ACC112 (cell line): ENCODE measurements around the gene GPX7.

Experiments
- H2AFZ ChIP-seq: fragments of 200-600 bp; sonication (generic); one replicate; pipeline ENCODE4 v1.6.0; 2017; ENCODE audit warnings: antibody characterized with exemption, low read length; ENCODE audit not compliant: unreplicated experiment
- H3K27ac ChIP-seq: fragments of 200-600 bp; sonication (generic); 2 replicates; pipeline ENCODE4 v1.5.1; 2014; ENCODE audit warnings: low read depth, mild to moderate bottlenecking, antibody characterized with exemption, low read length, moderate library complexity
- H3K27me3 ChIP-seq: fragments of 200-600 bp; sonication (generic); 2 replicates; pipeline ENCODE4 v1.6.1; 2014; ENCODE audit warnings: mild to moderate bottlenecking, antibody characterized with exemption, low read length, moderate library complexity, mixed read lengths; ENCODE audit not compliant: insufficient read depth
- H3K36me3 ChIP-seq: fragments of 200-600 bp; sonication (generic); 2 replicates; pipeline ENCODE4 v1.6.1; 2016; ENCODE audit warnings: mild to moderate bottlenecking, antibody characterized with exemption, low read length, moderate library complexity, mixed read lengths; ENCODE audit not compliant: insufficient read depth
- H3K4me1 ChIP-seq: fragments of 200-600 bp; sonication (generic); one replicate; pipeline ENCODE4 v1.6.1; 2016; ENCODE audit warnings: low read length, mixed read lengths; ENCODE audit not compliant: insufficient read depth, unreplicated experiment, control insufficient read depth
- H3K4me3 ChIP-seq: fragments of 200-600 bp; sonication (generic); 2 replicates; pipeline ENCODE4 v1.5.1; 2014; ENCODE audit warnings: mild to moderate bottlenecking, low read depth, low read length
- H3K79me2 ChIP-seq: fragments of 200-600 bp; sonication (generic); one replicate; pipeline ENCODE4 v1.6.0; 2016; ENCODE audit warnings: low read length; ENCODE audit not compliant: control insufficient read depth, unreplicated experiment, insufficient read depth

Gene GPX7

GRCh38 chr1:52601991-52602855 lies at the start of gene GPX7:
Gene GPX7 (plus strand): TSS chr1:52602371. CDS start chr1:52602410, 39 bp downstream.
- Histone ChIP-seq H3K79me2 (peaks cover 20% of the 10 kb centered on the region), H3K4me1 (peaks cover 18% of the 10 kb centered on the region), H3K27ac (peak within 1 kb of the TSS; percentile 40), H2AFZ (peak within 1 kb of the TSS; percentile 94), H3K27me3 (no peaks in the 10 kb centered on the region), H3K4me3 (peak within 1 kb of the TSS; percentile 88), H3K36me3 (no peaks in the 10 kb centered on the region)

- Histone ChIP-seq H3K79me2 (peaks cover 39% of the 10 kb centered on the region), H3K4me1 (no peaks in the 10 kb centered on the region), H3K4me3 (peak within 1 kb of the TSS; percentile 73), H3K27me3 (no peaks in the 10 kb centered on the region), H2AFZ (peak within 1 kb of the TSS; percentile 43), H3K27ac (peak within 1 kb of the TSS; percentile 71), H3K36me3 (no peaks in the 10 kb centered on the region)
These were observed 49.4 kb upstream of the GPX7 start, which contains the start of gene TUT4 for GRCh38 chr1:52552505-52553361. Gene TUT4 (minus strand): TSS chr1:52553092. CDS start chr1:52526280, 26,812 bp downstream.

- peak overlapping the region; percentile 71 for H3K27ac ChIP-seq
- peak overlapping the region; percentile 73 for H3K4me3 ChIP-seq
- no peaks in the 10 kb centered on the region for H3K36me3 ChIP-seq
- H2AFZ ChIP-seq = peak overlapping the region; percentile 43
- no peaks in the 10 kb centered on the region for H3K27me3 ChIP-seq
- no peaks in the 10 kb centered on the region for H3K4me1 ChIP-seq
- H3K79me2 ChIP-seq = peaks cover 35% of the 10 kb centered on the region
These were observed 48.6 kb upstream of the GPX7 start for GRCh38 chr1:52553362-52554266.

GRCh38 chr1:52554267-52554640 lies 47.9 kb upstream of the GPX7 start:
- Histone ChIP-seq H3K36me3 (no peaks in the 10 kb centered on the region), H2AFZ (peak overlapping the region; percentile 43), H3K4me1 (no peaks in the 10 kb centered on the region), H3K27me3 (no peaks in the 10 kb centered on the region), H3K79me2 (peaks cover 29% of the 10 kb centered on the region), H3K4me3 (peak overlapping the region; percentile 73), H3K27ac (no peak overlapping the region)

- Histone ChIP-seq H3K4me3 (no peak overlapping the region; the same call in 1 of the 2 replicates), H3K27ac (no peak overlapping the region)
These were observed 47.4 kb upstream of the GPX7 start for GRCh38 chr1:52554756-52555155.

GRCh38 chr1:52556641-52557360 lies 45.4 kb upstream of the GPX7 start:
- no peaks in the 10 kb centered on the region for H3K36me3 ChIP-seq
- no peak overlapping the region for H3K27ac ChIP-seq
- no peak overlapping the region for H2AFZ ChIP-seq
- no peak overlapping the region for H3K4me3 ChIP-seq
- no peaks in the 10 kb centered on the region for H3K27me3 ChIP-seq
- no peaks in the 10 kb centered on the region for H3K4me1 ChIP-seq
- H3K79me2 ChIP-seq = peaks cover 5% of the 10 kb centered on the region

More at GRCh38 chr1:52554756-52555155, 47.4 kb upstream of the GPX7 start:
- Histone ChIP-seq H3K4me1 (no peaks in the 10 kb centered on the region), H2AFZ (no peak overlapping the region), H3K27me3 (no peaks in the 10 kb centered on the region), H3K79me2 (peaks cover 24% of the 10 kb centered on the region), H3K36me3 (no peaks in the 10 kb centered on the region)

GRCh38 chr1:52558941-52559340 lies 43.2 kb upstream of the GPX7 start:
- Histone ChIP-seq H3K36me3 (no peaks in the 10 kb centered on the region), H2AFZ (no peak overlapping the region), H3K4me3 (no peak overlapping the region), H3K79me2 (no peaks in the 10 kb centered on the region), H3K4me1 (no peaks in the 10 kb centered on the region), H3K27me3 (no peaks in the 10 kb centered on the region), H3K27ac (no peak overlapping the region)

- Histone ChIP-seq H3K27me3 (no peaks in the 10 kb centered on the region), H2AFZ (no peak overlapping the region), H3K4me3 (no peak overlapping the region), H3K79me2 (no peaks in the 10 kb centered on the region), H3K4me1 (no peaks in the 10 kb centered on the region), H3K36me3 (no peaks in the 10 kb centered on the region), H3K27ac (no peak overlapping the region)
These were observed 42.3 kb upstream of the GPX7 start for GRCh38 chr1:52559875-52560274.

- H3K4me1 ChIP-seq = no peaks in the 10 kb centered on the region
- H3K4me3 ChIP-seq = no peak overlapping the region
- H3K79me2 ChIP-seq = no peaks in the 10 kb centered on the region
These were observed 39.4 kb upstream of the GPX7 start for GRCh38 chr1:52562766-52563165.

More at GRCh38 chr1:52562766-52563165, 39.4 kb upstream of the GPX7 start:
- no peaks in the 10 kb centered on the region for H3K36me3 ChIP-seq
- no peak overlapping the region for H2AFZ ChIP-seq
- no peak overlapping the region for H3K27ac ChIP-seq
- no peaks in the 10 kb centered on the region for H3K27me3 ChIP-seq
